HFFc6 (cell line): ENCODE results near the gene MT2A. TPM values are rescaled to one million over a fixed set of nuclear protein-coding genes. Genes with fewer than 3 reads are reported as not detected.

ENCODE experiments used
- DNase-seq: peaks from one replicate; pipeline ENCODE4 v3.0.0-alpha.2; 2018
- H3K27ac Mint-ChIP-seq: 2 replicates; pipeline ENCODE4 v1.8.0; 2020; ENCODE audit warnings: mild to moderate bottlenecking, mixed read lengths
- H3K27me3 Mint-ChIP-seq: 2 replicates; pipeline ENCODE4 v1.8.0; 2021; ENCODE audit warnings: mild to moderate bottlenecking, moderate library complexity, mixed read lengths; ENCODE audit not compliant: insufficient read depth
- H3K36me3 Mint-ChIP-seq: 2 replicates; pipeline ENCODE4 v1.8.0; 2021; ENCODE audit warnings: low read depth, mixed read lengths
- H3K4me1 Mint-ChIP-seq: 2 replicates; pipeline ENCODE4 v1.8.0; 2020; ENCODE audit warnings: low read depth, mixed read lengths
- H3K4me3 Mint-ChIP-seq: 2 replicates; pipeline ENCODE4 v1.8.0; 2020; ENCODE audit warnings: mild to moderate bottlenecking, moderate library complexity, mixed read lengths
- H3K9me3 Mint-ChIP-seq: 2 replicates; pipeline ENCODE4 v1.8.0; 2020; ENCODE audit warnings: mild to moderate bottlenecking, mixed read lengths
- total RNA-seq, 6 experiments: library from RNA; stranded (reverse); fragmentation: NEBNext Ultra II Directional; extraction: Animal tissue kit (Norgen Biotek cat#: 25700); gene quantifications; 2 replicates in 1 of 6; 3 replicates in 5 of 6; pipeline ENCODE4 v1.2.3, GENCODE V29; 2021
- TF ChIP-seq, protein P1 (sequence below): fragments of 200-600 bp; sonication (generic); IDR thresholded peaks from 2 replicates; pipeline ENCODE4 v1.5.0; 2021; ENCODE audit warnings: antibody characterized with exemption, mild to moderate bottlenecking

Gene MT2A
- total RNA-seq, 6 experiments from 2014 or later: 623 to 1,524 (median 1,044) TPM

DNA sequence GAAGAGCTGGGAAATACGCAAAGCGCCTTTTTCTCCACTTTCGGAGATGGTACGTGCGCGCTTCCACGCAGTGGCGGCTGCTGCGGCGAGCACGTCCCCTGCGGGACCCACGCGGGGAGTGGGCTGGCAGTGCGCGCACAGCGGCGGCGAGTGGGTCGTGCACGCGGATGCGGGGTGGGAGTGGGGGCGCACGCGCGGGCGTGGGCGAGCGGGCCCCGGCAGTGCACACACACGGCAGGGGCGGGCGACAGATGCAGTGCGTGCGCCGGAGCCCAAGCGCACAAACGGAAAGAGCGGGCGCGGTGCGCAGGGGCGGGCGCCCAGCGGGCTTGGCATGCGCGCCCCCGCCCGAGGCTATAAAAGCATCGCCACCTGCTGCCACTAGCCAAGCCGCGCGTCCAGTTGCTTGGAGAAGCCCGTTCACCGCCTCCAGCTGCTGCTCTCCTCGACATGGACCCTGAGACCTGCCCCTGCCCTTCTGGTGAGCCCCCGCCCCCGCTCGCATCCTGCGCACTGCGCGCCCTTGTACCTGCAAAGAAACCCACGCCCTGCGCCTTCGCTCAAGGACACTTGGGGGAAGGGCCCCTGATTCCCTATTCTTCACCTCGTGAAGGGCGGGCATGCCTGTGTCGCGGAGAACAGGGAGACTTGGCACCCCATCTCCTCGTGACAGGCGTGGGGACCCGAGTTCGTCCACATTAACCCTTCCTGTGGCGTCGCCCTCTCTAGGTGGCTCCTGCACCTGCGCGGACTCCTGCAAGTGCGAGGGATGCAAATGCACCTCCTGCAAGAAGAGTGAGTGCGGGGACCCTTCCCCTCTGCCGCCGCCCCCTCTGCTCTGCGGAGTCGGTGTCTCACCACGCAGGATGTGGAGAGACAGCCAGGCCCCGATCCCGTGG lies 19.0 kb upstream of the MT2A start, which contains the start of gene MT3:
Gene MT3, plus strand, starts transcription at position 388 of the 899 bp plus-strand sequence. Its CDS starts 63 bp downstream, at position 451.
- no peak within 1 kb of the TSS for H3K27ac Mint-ChIP-seq
- H3K36me3 Mint-ChIP-seq: no peaks in the 10 kb centered on the region
- no peaks in the 10 kb centered on the region for H3K9me3 Mint-ChIP-seq
- peaks cover 42% of the 10 kb centered on the region for H3K27me3 Mint-ChIP-seq
- TF ChIP-seq, protein P1, sequence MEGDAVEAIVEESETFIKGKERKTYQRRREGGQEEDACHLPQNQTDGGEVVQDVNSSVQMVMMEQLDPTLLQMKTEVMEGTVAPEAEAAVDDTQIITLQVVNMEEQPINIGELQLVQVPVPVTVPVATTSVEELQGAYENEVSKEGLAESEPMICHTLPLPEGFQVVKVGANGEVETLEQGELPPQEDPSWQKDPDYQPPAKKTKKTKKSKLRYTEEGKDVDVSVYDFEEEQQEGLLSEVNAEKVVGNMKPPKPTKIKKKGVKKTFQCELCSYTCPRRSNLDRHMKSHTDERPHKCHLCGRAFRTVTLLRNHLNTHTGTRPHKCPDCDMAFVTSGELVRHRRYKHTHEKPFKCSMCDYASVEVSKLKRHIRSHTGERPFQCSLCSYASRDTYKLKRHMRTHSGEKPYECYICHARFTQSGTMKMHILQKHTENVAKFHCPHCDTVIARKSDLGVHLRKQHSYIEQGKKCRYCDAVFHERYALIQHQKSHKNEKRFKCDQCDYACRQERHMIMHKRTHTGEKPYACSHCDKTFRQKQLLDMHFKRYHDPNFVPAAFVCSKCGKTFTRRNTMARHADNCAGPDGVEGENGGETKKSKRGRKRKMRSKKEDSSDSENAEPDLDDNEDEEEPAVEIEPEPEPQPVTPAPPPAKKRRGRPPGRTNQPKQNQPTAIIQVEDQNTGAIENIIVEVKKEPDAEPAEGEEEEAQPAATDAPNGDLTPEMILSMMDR: no peak
- 0 out of 2 replicates have a peak, but pooled peaks cover 5% of the 10 kb centered on the region for H3K4me1 Mint-ChIP-seq
- peak within 1 kb of the TSS; percentile 60 for H3K4me3 Mint-ChIP-seq
- DNase-seq: no peak

DNA sequence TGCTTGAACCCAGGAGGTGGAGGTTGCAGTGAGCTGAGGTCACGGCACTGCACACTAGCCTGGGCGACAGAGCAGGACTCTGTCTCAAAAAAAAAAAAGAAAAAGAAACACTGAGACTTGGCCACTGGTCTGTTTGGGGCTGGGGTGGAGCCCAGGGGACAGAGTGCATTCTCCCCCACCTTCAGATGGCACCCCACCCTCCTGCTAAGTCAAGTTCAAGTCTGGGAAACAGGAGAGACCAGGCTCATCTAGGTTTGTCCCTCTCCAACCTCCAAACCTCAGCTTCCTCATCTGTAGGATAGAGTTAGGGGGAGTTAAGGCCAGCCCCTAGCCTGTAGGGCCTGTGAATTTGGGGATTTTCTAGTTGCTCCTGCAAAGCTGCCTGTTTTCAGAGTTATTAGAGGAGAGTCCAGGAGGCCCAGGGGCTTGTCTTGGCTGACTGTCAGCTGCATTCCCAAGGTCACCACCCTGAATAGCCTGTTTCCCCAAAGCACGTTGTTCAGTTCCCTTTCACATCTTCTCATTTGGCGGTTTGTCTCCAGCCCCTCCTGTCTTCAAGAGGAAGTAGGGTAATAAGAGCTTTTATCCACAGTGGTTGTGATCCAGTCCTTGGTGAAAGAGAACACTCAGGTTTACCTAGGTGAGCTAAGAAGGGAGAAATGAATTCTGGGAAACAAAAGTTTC lies 16.9 kb upstream of the MT2A start:
- TF ChIP-seq, protein P1: no peak
- Mint-ChIP-seq H3K9me3 (no peaks in the 10 kb centered on the region), H3K36me3 (no peaks in the 10 kb centered on the region), H3K4me1 (0 out of 2 replicates have a peak, but pooled peaks cover 5% of the 10 kb centered on the region), H3K4me3 (no peak overlapping the region), H3K27me3 (peaks cover 37% of the 10 kb centered on the region), H3K27ac (no peak overlapping the region)
- no peak for DNase-seq

DNA sequence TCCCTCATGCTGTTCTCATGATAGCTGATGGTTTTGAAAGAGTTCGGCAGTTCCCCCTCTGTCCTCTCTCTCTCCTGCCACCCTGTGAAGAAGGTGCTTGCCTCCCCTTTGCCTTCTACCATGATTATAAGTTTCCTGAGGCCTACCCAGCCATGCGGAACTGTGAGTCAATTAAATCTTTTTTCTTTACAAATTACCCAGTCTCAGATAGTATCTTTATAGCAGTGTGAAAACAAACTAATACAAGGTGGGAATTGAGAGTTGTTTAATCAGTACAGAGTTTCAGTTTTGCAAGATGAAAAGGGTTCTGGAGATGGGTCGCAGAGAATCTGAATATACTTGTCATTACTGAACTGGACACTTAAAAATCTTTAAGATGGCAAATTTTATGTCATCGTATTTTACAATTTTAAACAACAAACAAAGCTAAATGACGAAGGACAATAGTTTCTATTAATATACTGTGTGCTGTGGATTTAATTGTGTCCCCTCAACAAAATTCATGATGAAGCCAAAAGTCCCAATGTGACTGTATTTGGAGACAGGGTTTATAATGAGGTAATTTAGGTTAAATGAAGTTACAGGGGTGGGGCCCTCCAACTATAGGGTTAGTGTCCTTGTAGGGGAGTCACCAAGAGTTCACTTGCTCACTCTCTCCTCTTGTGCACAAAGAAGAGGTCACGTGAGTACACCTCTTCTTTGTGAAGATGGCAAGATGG lies 14.7 kb upstream of the MT2A start:
- Mint-ChIP-seq H3K36me3 (no peaks in the 10 kb centered on the region), H3K9me3 (no peaks in the 10 kb centered on the region), H3K27ac (no peak overlapping the region), H3K4me1 (0 out of 2 replicates have a peak, but pooled peaks cover 5% of the 10 kb centered on the region), H3K27me3 (peaks cover 27% of the 10 kb centered on the region), H3K4me3 (no peak overlapping the region)
- TF ChIP-seq, protein P1: no peak
- no peak for DNase-seq

DNA sequence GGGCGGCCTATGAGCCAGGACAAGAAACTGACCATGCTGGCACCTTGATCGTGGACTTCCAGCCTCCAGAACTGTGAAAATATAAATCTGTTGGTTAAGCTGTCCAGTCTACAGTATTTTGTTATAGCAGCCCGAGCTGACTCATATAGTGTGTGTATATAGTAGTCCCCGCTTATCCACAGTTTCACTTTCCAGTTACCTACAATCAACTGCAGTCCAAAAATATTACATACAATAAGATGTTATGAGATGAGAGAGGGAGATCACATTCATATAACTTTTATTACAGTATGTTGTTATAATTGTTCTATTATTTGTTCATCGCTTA lies 14.1 kb upstream of the MT2A start:
- 0 out of 2 replicates have a peak, but pooled peaks cover 5% of the 10 kb centered on the region for H3K4me1 Mint-ChIP-seq
- H3K9me3 Mint-ChIP-seq: no peaks in the 10 kb centered on the region
- no peak overlapping the region for H3K27ac Mint-ChIP-seq
- TF ChIP-seq, protein P1: no peak
- DNase-seq: no peak
- no peaks in the 10 kb centered on the region for H3K36me3 Mint-ChIP-seq
- peaks cover 25% of the 10 kb centered on the region for H3K27me3 Mint-ChIP-seq
- no peak overlapping the region for H3K4me3 Mint-ChIP-seq

DNA sequence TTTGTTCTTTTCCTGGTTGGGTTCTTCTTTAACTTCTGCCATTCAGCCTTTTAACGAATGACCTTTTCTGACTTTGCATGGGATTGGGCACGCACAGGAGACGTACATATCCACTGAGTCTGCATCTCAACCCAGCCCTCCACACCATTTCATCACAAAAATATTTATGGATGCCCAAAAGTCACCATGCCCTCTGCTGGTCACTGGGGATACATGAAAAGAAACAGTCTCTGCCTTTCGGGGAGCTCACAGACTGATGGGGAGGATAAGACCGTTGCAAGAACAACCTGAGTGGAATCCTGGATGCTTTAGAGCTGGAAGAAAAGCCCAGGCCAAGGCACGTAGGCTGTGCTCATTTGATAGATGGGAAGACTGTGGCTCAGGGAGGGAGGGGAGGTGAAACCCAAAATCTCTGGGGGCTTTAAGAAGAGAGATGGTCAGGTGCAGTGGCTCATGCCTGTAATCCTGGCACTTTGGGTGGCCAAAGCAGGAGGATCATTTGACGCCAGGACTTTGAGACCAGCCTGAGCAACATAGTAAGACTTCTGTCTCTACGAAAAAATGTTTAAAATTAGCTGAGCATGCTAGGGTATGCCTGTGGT lies 7.9 kb upstream of the MT2A start:
- no peaks in the 10 kb centered on the region for H3K36me3 Mint-ChIP-seq
- peaks cover 13% of the 10 kb centered on the region for H3K27me3 Mint-ChIP-seq
- TF ChIP-seq, protein P1: peak; percentile 87
- peak; percentile 73 for DNase-seq
- peak overlapping the region; percentile 28; the same call in 1 of the 2 replicates for H3K4me3 Mint-ChIP-seq
- no peaks in the 10 kb centered on the region for H3K9me3 Mint-ChIP-seq
- H3K4me1 Mint-ChIP-seq: peaks cover 22% of the 10 kb centered on the region
- H3K27ac Mint-ChIP-seq: no peak overlapping the region
